ENCODE measurements around the gene ADAMTS7. TPM values are rescaled to one million over a fixed set of nuclear protein-coding genes. Genes with fewer than 3 reads are reported as not detected.
A peak's percentile ranks its signal among the peaks of the same experiment; 100 is the strongest.
"Not testable (repeated sequence)": the region's sequence is repeated elsewhere in the genome, so short reads cannot be mapped to it uniquely, and the experiment has no call there.

Gene ADAMTS7
- total and polyA plus RNA-seq, 4 experiments from 2014 or later, result not detected

- H3K4me3 ChIP-seq (ENCODE audit: low read length in 2 of 2); H3K4me1 ChIP-seq (ENCODE audit: insufficient read depth, low read length); CTCF ChIA-PET (ENCODE audit: partially characterized antibody); H3K9me3 Mint-ChIP-seq; H3K4me3 Mint-ChIP-seq; H3K27me3 ChIP-seq (ENCODE audit: insufficient read depth, low read length); H3K27ac Mint-ChIP-seq; H3K36me3 ChIP-seq (ENCODE audit: insufficient read depth, low read length); H3K27me3 Mint-ChIP-seq; POLR2A ChIA-PET (ENCODE audit: partially characterized antibody); H3K36me3 Mint-ChIP-seq; H3K27ac ChIP-seq (ENCODE audit: low read depth, low read length); H3K9me3 ChIP-seq (ENCODE audit: control insufficient read depth in 1 of 2, low read length in 2 of 2): not testable (repeated sequence)
- H3K4me1 Mint-ChIP-seq, result peaks cover 1 to 16% (median 4%) of the 10 kb centered on the region in 4 donors
- DNase-seq, result peak in 4 of 5 donors; percentile 22 to 33 (median 30)
- intact Hi-C loops (cut with micrococcal nuclease), result loop anchor here (10.0 kb wide), 3 partner anchors 59 to 429 kb away; partner anchors contain the start of genes ADAMTS7 and MORF4L1
These were observed 55.2 kb downstream of the ADAMTS7 start for GRCh38 chr15:78755900-78756591.

DNA sequence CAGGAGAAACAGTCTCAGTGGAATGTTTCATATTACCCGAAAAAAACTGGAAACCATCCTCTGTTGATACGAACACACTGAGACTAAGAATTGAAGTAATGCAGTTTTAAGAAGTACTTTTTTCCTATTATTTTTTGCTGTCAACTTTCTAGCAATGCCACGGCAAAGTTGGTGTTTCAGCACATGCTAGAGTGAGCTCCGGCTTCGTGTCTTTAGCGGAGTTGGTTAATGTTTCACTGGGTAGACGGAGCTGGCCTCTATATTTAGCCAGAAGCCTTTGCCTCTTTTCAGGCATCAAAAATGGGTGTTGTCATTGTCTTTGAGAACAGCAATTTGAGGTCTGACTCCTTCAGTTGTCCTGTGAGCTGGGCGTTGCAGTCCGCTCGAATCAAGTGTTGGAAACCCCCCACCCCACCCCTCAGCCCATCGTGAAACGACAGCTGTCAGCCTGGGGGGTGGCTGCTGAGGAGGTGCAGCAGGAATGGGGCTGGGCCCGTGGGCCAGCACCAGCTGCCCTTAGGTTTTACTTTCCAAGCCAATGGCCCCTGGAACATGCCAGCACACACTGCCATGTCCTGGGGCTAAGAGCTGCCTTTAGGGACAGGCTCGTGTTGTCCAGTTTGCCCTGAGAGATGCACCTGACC, 56.5 kb downstream of the ADAMTS7 start:
- POLR2A ChIA-PET (ENCODE audit: partially characterized antibody); H3K36me3 ChIP-seq (ENCODE audit: insufficient read depth, low read length); H3K9me3 Mint-ChIP-seq; H3K27ac Mint-ChIP-seq; H3K36me3 Mint-ChIP-seq; H3K27me3 ChIP-seq (ENCODE audit: insufficient read depth, low read length); H3K9me3 ChIP-seq (ENCODE audit: control insufficient read depth in 1 of 2, low read length in 2 of 2); H3K4me3 ChIP-seq (ENCODE audit: low read length in 2 of 2); H3K27ac ChIP-seq (ENCODE audit: low read depth, low read length); H3K4me1 ChIP-seq (ENCODE audit: insufficient read depth, low read length); DNase-seq; H3K4me3 Mint-ChIP-seq; H3K27me3 Mint-ChIP-seq: not testable (repeated sequence)
- intact Hi-C loops (cut with micrococcal nuclease), result loop anchor here (10.0 kb wide), 3 partner anchors 60 to 430 kb away; partner anchors contain the start of genes ADAMTS7 and MORF4L1
- CTCF ChIA-PET (ENCODE audit: partially characterized antibody), result interaction anchor here (1.2 to 1.4 kb wide), 2 partner anchors 54 to 135 kb away, joined by 3 read pairs; no protein-coding TSS in a partner anchor
- peaks cover 3 to 14% (median 6%) of the 10 kb centered on the region in 4 donors for H3K4me1 Mint-ChIP-seq

DNA sequence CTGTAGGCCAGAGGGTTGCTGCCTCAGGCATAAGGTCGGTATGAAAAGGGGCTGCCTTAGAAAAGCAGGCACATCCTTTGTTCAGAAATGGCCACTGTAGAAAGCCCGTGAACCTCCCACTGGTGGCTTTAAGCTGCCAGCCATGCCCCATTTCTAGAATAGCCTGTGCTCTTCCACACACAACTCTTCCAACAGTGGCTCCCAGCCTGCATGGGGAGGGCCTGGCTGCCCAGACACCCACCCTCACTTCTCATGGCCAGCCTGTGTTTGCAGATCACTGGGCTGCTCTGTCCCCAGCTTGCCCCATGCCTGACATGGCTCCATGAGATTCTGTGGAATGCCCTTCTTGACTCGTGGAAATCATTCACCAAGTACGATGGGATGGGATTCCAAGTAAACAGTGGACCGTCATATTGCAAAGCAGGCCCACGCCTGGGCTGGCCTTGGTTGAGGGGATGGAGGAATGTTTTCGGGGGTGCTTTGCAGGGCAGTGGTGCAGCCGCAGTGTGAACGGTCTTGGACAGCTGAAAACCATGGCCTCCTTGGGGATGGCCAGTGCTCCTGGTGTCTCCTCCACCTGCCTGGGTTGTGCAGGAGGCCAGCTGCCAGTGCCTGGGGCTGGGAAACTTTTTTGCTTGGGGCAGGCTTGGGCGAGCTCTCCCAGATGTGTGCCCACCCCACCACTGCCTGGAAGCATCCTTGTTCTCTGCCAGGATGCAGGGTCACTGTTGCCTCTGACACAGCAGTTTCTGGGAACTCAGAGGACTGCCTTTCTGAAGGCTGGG, 57.3 kb downstream of the ADAMTS7 start:
- H3K27me3 ChIP-seq (ENCODE audit: insufficient read depth, low read length); H3K27ac ChIP-seq (ENCODE audit: low read depth, low read length); DNase-seq; H3K36me3 Mint-ChIP-seq; H3K27ac Mint-ChIP-seq; H3K9me3 Mint-ChIP-seq; H3K36me3 ChIP-seq (ENCODE audit: insufficient read depth, low read length); H3K9me3 ChIP-seq (ENCODE audit: control insufficient read depth in 1 of 2, low read length in 2 of 2); POLR2A ChIA-PET (ENCODE audit: partially characterized antibody); H3K4me1 ChIP-seq (ENCODE audit: insufficient read depth, low read length); H3K4me3 ChIP-seq (ENCODE audit: low read length in 2 of 2); H3K4me3 Mint-ChIP-seq; H3K27me3 Mint-ChIP-seq: not testable (repeated sequence)
- intact Hi-C loops (cut with micrococcal nuclease), result loop anchor here (10.0 kb wide), 3 partner anchors 61 to 431 kb away; partner anchors contain the start of genes ADAMTS7 and MORF4L1
- H3K4me1 Mint-ChIP-seq, result peaks cover 3 to 14% (median 6%) of the 10 kb centered on the region in 4 donors
- CTCF ChIA-PET (ENCODE audit: partially characterized antibody), result interaction anchor here (1.2 to 1.4 kb wide), 2 partner anchors 55 to 134 kb away, joined by 3 read pairs; no protein-coding TSS in a partner anchor

DNA sequence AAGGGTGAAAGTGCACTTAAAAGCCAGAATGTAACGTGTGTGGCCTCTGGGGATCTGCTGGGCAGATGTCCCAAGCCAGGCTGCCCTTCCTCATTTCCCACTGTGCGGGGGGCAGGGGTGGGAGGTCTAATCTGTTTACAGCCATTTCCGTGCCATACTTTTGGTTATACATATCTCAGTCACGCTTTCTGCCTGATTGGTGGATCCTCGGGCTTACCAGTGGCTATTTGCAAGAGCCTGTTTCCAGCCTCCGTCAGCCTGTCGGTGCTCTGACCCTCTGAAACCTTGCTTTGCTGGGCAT, 58.0 kb downstream of the ADAMTS7 start:
- H3K27ac ChIP-seq (ENCODE audit: low read depth, low read length); H3K36me3 ChIP-seq (ENCODE audit: insufficient read depth, low read length); H3K9me3 ChIP-seq (ENCODE audit: control insufficient read depth in 1 of 2, low read length in 2 of 2); DNase-seq; H3K4me3 Mint-ChIP-seq; H3K27ac Mint-ChIP-seq; H3K4me1 ChIP-seq (ENCODE audit: insufficient read depth, low read length); H3K36me3 Mint-ChIP-seq; H3K27me3 ChIP-seq (ENCODE audit: insufficient read depth, low read length); H3K9me3 Mint-ChIP-seq; POLR2A ChIA-PET (ENCODE audit: partially characterized antibody); CTCF ChIA-PET (ENCODE audit: partially characterized antibody); H3K27me3 Mint-ChIP-seq; H3K4me3 ChIP-seq (ENCODE audit: low read length in 2 of 2): not testable (repeated sequence)
- H3K4me1 Mint-ChIP-seq, result peaks cover 3 to 14% (median 6%) of the 10 kb centered on the region in 4 donors
- intact Hi-C loops (cut with micrococcal nuclease), result loop anchor here (10.0 kb wide), 3 partner anchors 61 to 431 kb away; partner anchors contain the start of genes ADAMTS7 and MORF4L1

- DNase-seq, result no peak
- Histone ChIP-seq H3K4me3 (ENCODE audit: low read length in 2 of 2) (no peak overlapping the region), H3K27me3 (ENCODE audit: insufficient read depth, low read length) (no peaks in the 10 kb centered on the region), H3K4me1 (ENCODE audit: insufficient read depth, low read length) (no peaks in the 10 kb centered on the region), H3K36me3 (ENCODE audit: insufficient read depth, low read length) (no peaks in the 10 kb centered on the region), H3K9me3 (ENCODE audit: control insufficient read depth in 1 of 2, low read length in 2 of 2) (no peaks in the 10 kb centered on the region), H3K27ac (ENCODE audit: low read depth, low read length) (no peak overlapping the region)
- ChIA-PET CTCF (ENCODE audit: partially characterized antibody) (interaction anchor here (0.6 to 1.1 kb wide), 2 partner anchors 54 to 69 kb away, joined by 3 read pairs; no protein-coding TSS in a partner anchor), POLR2A (ENCODE audit: partially characterized antibody) (no interaction called here)
- Mint-ChIP-seq H3K4me3 (no peak overlapping the region), H3K4me1 (peaks cover 3 to 14% (median 6%) of the 10 kb centered on the region in 4 donors), H3K36me3 (no peaks in the 10 kb centered on the region), H3K27me3 (no peaks in the 10 kb centered on the region), H3K9me3 (no peaks in the 10 kb centered on the region), H3K27ac (no peak overlapping the region)
- intact Hi-C loops (cut with micrococcal nuclease), result loop anchor here (10.0 kb wide), 3 partner anchors 62 to 432 kb away; partner anchors contain the start of genes ADAMTS7 and MORF4L1
These were observed 58.5 kb downstream of the ADAMTS7 start for GRCh38 chr15:78752492-78753358.

DNA sequence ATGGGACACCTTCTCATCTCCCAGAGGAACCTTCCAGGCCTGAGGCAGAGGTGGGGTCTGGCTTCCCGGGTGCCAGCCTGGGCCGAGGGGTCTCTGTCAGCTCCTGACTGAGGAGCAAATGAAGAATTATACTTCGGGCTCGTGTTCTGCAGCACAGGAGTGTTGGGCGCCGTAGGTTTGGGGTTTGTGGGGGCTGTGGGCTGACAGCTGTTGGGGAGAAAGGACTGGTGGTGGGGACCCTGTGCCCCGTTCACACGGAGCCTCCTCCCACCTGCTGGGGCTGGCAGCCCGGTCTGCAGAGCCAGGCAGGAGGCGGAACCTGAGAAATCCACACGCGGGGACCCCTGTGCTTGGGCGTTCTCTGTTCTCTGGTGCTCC, 59.7 kb downstream of the ADAMTS7 start:
- intact Hi-C loops (cut with micrococcal nuclease), result loop anchor here (10.0 kb wide), 3 partner anchors 63 to 433 kb away; partner anchors contain the start of genes ADAMTS7 and MORF4L1
- no peak for DNase-seq
- no peaks in the 10 kb centered on the region for H3K36me3 ChIP-seq (ENCODE audit: insufficient read depth, low read length)
- no peaks in the 10 kb centered on the region for H3K27me3 ChIP-seq (ENCODE audit: insufficient read depth, low read length)
- Mint-ChIP-seq H3K9me3 (no peaks in the 10 kb centered on the region), H3K27ac (no peak overlapping the region), H3K27me3 (no peaks in the 10 kb centered on the region), H3K4me1 (peaks cover 2 to 9% (median 4%) of the 10 kb centered on the region in 4 donors), H3K4me3 (no peak overlapping the region), H3K36me3 (no peaks in the 10 kb centered on the region)
- no peaks in the 10 kb centered on the region for H3K4me1 ChIP-seq (ENCODE audit: insufficient read depth, low read length)
- H3K9me3 ChIP-seq (ENCODE audit: control insufficient read depth in 1 of 2, low read length in 2 of 2), result no peaks in the 10 kb centered on the region
- H3K4me3 ChIP-seq (ENCODE audit: low read length in 2 of 2), result no peak overlapping the region
- CTCF ChIA-PET (ENCODE audit: partially characterized antibody), result interaction anchor here (1.1 to 1.4 kb wide), 2 partner anchors 55 to 130 kb away, joined by 3 to 5 read pairs; partner anchors contain the start of gene CHRNA3
- POLR2A ChIA-PET (ENCODE audit: partially characterized antibody), result no interaction called here
- no peak overlapping the region for H3K27ac ChIP-seq (ENCODE audit: low read depth, low read length)
